Measurements from ENCODE around the gene AXIN1.
A peak's percentile ranks its signal among the peaks of the same experiment; 100 is the strongest.
"Not testable (repeated sequence)": the region's sequence is repeated elsewhere in the genome, so short reads cannot be mapped to it uniquely, and the experiment has no call there.

The AXIN1 gene

GRCh38 chr16:364595-365491 is 12.3 kb upstream of the AXIN1 start:
- H3K27me3 ChIP-seq (ENCODE audit: insufficient read depth, poor library complexity, severe bottlenecking): no peaks in the 10 kb centered on the region
- no peak for ATAC-seq (ENCODE audit: low read depth)
- no peak for TF ChIP-seq CTCF (IDR thresholded peaks at IDR 0.05; ENCODE audit: poor library complexity, severe bottlenecking)
- no peaks in the 10 kb centered on the region for H3K4me1 ChIP-seq (ENCODE audit: insufficient read depth, poor library complexity, severe bottlenecking)
- H3K36me3 ChIP-seq (ENCODE audit: low read depth): peaks cover 22% of the 10 kb centered on the region
- no peak overlapping the region for H3K27ac ChIP-seq (ENCODE audit: poor library complexity, severe bottlenecking)
- no peaks in the 10 kb centered on the region for H3K9me3 ChIP-seq (ENCODE audit: severe bottlenecking)
- no peak overlapping the region for H3K4me3 ChIP-seq (ENCODE audit: severe bottlenecking)
- DNase-seq (ENCODE audit: low spot score): peak; percentile 58

- Histone ChIP-seq H3K27me3 (ENCODE audit: insufficient read depth, poor library complexity, severe bottlenecking) (no peaks in the 10 kb centered on the region), H3K4me1 (ENCODE audit: insufficient read depth, poor library complexity, severe bottlenecking) (no peaks in the 10 kb centered on the region), H3K9me3 (ENCODE audit: severe bottlenecking) (no peaks in the 10 kb centered on the region), H3K4me3 (ENCODE audit: severe bottlenecking) (no peak overlapping the region), H3K27ac (ENCODE audit: poor library complexity, severe bottlenecking) (no peak overlapping the region), H3K36me3 (ENCODE audit: low read depth) (peaks cover 19% of the 10 kb centered on the region)
- no peak for ATAC-seq (ENCODE audit: low read depth)
- TF ChIP-seq CTCF (IDR thresholded peaks at IDR 0.05; ENCODE audit: poor library complexity, severe bottlenecking): no peak
- peak; percentile 66 for DNase-seq (ENCODE audit: low spot score)
Observed at GRCh38 chr16:363766-364490, 11.4 kb upstream of the AXIN1 start.

- H3K4me3 ChIP-seq (ENCODE audit: severe bottlenecking): no peak overlapping the region
- no peaks in the 10 kb centered on the region for H3K4me1 ChIP-seq (ENCODE audit: insufficient read depth, poor library complexity, severe bottlenecking)
- H3K27ac ChIP-seq (ENCODE audit: poor library complexity, severe bottlenecking): no peak overlapping the region
- peaks cover 12% of the 10 kb centered on the region for H3K36me3 ChIP-seq (ENCODE audit: low read depth)
- H3K27me3 ChIP-seq (ENCODE audit: insufficient read depth, poor library complexity, severe bottlenecking): no peaks in the 10 kb centered on the region
- ATAC-seq (ENCODE audit: low read depth): no peak
- no peaks in the 10 kb centered on the region for H3K9me3 ChIP-seq (ENCODE audit: severe bottlenecking)
- no peak for TF ChIP-seq CTCF (IDR thresholded peaks at IDR 0.05; ENCODE audit: poor library complexity, severe bottlenecking)
- DNase-seq (ENCODE audit: low spot score): peak; percentile 59
Observed at GRCh38 chr16:363110-363765, 10.7 kb upstream of the AXIN1 start.

- H3K9me3 ChIP-seq (ENCODE audit: severe bottlenecking); ATAC-seq (ENCODE audit: low read depth); H3K4me1 ChIP-seq (ENCODE audit: insufficient read depth, poor library complexity, severe bottlenecking); H3K4me3 ChIP-seq (ENCODE audit: severe bottlenecking); H3K27me3 ChIP-seq (ENCODE audit: insufficient read depth, poor library complexity, severe bottlenecking); DNase-seq (ENCODE audit: low spot score); H3K27ac ChIP-seq (ENCODE audit: poor library complexity, severe bottlenecking): not testable (repeated sequence)
- H3K36me3 ChIP-seq (ENCODE audit: low read depth): peaks cover 10% of the 10 kb centered on the region; the same call in 1 of the 2 replicates
Observed at GRCh38 chr16:362702-362999, 10.1 kb upstream of the AXIN1 start.

- H3K27ac ChIP-seq (ENCODE audit: poor library complexity, severe bottlenecking): no peak overlapping the region
- TF ChIP-seq CTCF (IDR thresholded peaks at IDR 0.05; ENCODE audit: poor library complexity, severe bottlenecking): peak; percentile 92
Observed at GRCh38 chr16:361872-362701, 9.6 kb upstream of the AXIN1 start.

More at GRCh38 chr16:361872-362701, 9.6 kb upstream of the AXIN1 start:
- H3K27me3 ChIP-seq (ENCODE audit: insufficient read depth, poor library complexity, severe bottlenecking): no peaks in the 10 kb centered on the region
- H3K9me3 ChIP-seq (ENCODE audit: severe bottlenecking): no peaks in the 10 kb centered on the region
- H3K4me3 ChIP-seq (ENCODE audit: severe bottlenecking): no peak overlapping the region
- peaks cover 6% of the 10 kb centered on the region; the same call in 1 of the 2 replicates for H3K36me3 ChIP-seq (ENCODE audit: low read depth)
- H3K4me1 ChIP-seq (ENCODE audit: insufficient read depth, poor library complexity, severe bottlenecking): no peaks in the 10 kb centered on the region
- no peak for DNase-seq (ENCODE audit: low spot score)
- peak; percentile 92 for ATAC-seq (ENCODE audit: low read depth)
